Mammary epithelial cell (primary cell): ENCODE data around the gene PMIS2.

Experiments
- EZH2 ChIP-seq: IDR thresholded peaks from 2 replicates; pipeline ENCODE4 v1.6.1; 2012; ENCODE audit warnings: low read length, inconsistent platforms, borderline replicate concordance
- TF ChIP-seq, protein P1 (sequence below), 2 donors: IDR thresholded peaks in 1 of 2; conservative IDR thresholded peaks in 1 of 2; 2 replicates each; pipeline ENCODE4 v1.5.1; 2011 to 2012; ENCODE audit warnings: inconsistent platforms in 2 of 2, low read length in 2 of 2, mild to moderate bottlenecking in 2 of 2, control low read depth in 1 of 2, low read depth in 1 of 2; ENCODE audit not compliant: insufficient read depth in 1 of 2; ENCODE audit errors: extremely low read depth in 1 of 2

DNA sequence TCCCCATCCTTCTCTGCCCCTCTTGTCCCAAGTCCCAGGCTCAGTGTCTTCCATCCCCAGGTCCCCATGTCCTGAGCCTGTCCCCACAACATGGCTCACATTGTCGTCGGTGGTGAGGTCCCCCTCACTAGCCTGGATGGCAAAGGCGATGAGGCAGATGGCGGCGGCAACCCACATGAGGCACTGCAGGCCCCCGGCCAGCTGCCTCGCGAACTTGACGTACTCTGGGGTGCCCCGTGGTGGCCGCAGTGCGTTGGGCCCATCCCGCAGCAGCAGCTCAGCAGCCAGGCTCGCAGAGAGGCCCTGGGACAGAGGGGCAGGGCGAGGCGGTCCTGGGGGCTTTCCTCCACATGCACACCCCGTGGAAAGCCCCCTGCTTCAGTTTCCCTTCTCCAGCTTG lies 23.6 kb upstream of the PMIS2 start:
- no peak for TF ChIP-seq EZH2
- TF ChIP-seq, protein P1, sequence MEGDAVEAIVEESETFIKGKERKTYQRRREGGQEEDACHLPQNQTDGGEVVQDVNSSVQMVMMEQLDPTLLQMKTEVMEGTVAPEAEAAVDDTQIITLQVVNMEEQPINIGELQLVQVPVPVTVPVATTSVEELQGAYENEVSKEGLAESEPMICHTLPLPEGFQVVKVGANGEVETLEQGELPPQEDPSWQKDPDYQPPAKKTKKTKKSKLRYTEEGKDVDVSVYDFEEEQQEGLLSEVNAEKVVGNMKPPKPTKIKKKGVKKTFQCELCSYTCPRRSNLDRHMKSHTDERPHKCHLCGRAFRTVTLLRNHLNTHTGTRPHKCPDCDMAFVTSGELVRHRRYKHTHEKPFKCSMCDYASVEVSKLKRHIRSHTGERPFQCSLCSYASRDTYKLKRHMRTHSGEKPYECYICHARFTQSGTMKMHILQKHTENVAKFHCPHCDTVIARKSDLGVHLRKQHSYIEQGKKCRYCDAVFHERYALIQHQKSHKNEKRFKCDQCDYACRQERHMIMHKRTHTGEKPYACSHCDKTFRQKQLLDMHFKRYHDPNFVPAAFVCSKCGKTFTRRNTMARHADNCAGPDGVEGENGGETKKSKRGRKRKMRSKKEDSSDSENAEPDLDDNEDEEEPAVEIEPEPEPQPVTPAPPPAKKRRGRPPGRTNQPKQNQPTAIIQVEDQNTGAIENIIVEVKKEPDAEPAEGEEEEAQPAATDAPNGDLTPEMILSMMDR (conservative IDR thresholded peaks at IDR 0.05 in 1 of 2, IDR thresholded peaks at IDR 0.05 in 1 of 2; ENCODE audit: extremely low read depth in 1 of 2, insufficient read depth in 1 of 2, low read depth in 1 of 2, low read length in 2 of 2) = no peak
